ENCODE data around the gene PODN.

The PODN gene

GRCh38 chr1:53131590-53131938 lies 69.6 kb downstream of the PODN start:
- no peak for DNase-seq (ENCODE audit: low read depth in 2 of 2)

- DNase-seq (ENCODE audit: low read depth in 2 of 2): no peak
These were observed 70.2 kb downstream of the PODN start for GRCh38 chr1:53132176-53132575.

- DNase-seq (ENCODE audit: low read depth in 2 of 2): no peak
These were observed 71.4 kb downstream of the PODN start for GRCh38 chr1:53133261-53134041.

- DNase-seq (ENCODE audit: low read depth in 2 of 2): no peak
These were observed 72.1 kb downstream of the PODN start for GRCh38 chr1:53134042-53134485.
